Iris pigment epithelial cell (primary cell): ENCODE results near the gene PHLDA2.
A peak's percentile ranks its signal among the peaks of the same experiment; 100 is the strongest.

Source experiments
- DNase-seq: peaks from one replicate; pipeline ENCODE4 v3.0.0-alpha.2; 2011; ENCODE audit warnings: low read depth

PHLDA2 gene

GRCh38 chr11:2897048-2897447 is 32.2 kb downstream of the PHLDA2 start:
- DNase-seq: no peak

- DNase-seq: no peak
Measured at GRCh38 chr11:2896047-2896446, 33.2 kb downstream of the PHLDA2 start.

- no peak for DNase-seq
Measured at GRCh38 chr11:2893935-2894334, 35.3 kb downstream of the PHLDA2 start.

- DNase-seq: peak; percentile 28
Measured at GRCh38 chr11:2892967-2893528, 36.2 kb downstream of the PHLDA2 start.

GRCh38 chr11:2892215-2892966 is 36.8 kb downstream of the PHLDA2 start:
- no peak for DNase-seq

- no peak for DNase-seq
Measured at GRCh38 chr11:2891326-2892214, 37.6 kb downstream of the PHLDA2 start.

- peak; percentile 54 for DNase-seq
Measured at GRCh38 chr11:2890466-2891294, 38.5 kb downstream of the PHLDA2 start.

GRCh38 chr11:2889362-2890273 is 39.6 kb downstream of the PHLDA2 start:
- no peak for DNase-seq

- DNase-seq: peak; percentile 80
Measured at GRCh38 chr11:2888266-2888968, 40.8 kb downstream of the PHLDA2 start.

GRCh38 chr11:2887515-2888195 is 41.6 kb downstream of the PHLDA2 start:
- no peak for DNase-seq

GRCh38 chr11:2886936-2887335 is 42.3 kb downstream of the PHLDA2 start:
- DNase-seq: no peak

- peak; percentile 22 for DNase-seq
Measured at GRCh38 chr11:2886191-2886894, 42.9 kb downstream of the PHLDA2 start.

- DNase-seq: peak; percentile 77
Measured at GRCh38 chr11:2885678-2886081, 43.5 kb downstream of the PHLDA2 start, which contains the start of gene CDKN1C. CDKN1C (minus strand) TSS chr11:2885775; CDS start chr11:2885456, 319 bp downstream.

- DNase-seq: peak; percentile 58
Measured at GRCh38 chr11:2885017-2885677, 44.1 kb downstream of the PHLDA2 start.

GRCh38 chr11:2883979-2884815 is 45.0 kb downstream of the PHLDA2 start:
- DNase-seq: peak; percentile 23

- peak; percentile 18 for DNase-seq
Measured at GRCh38 chr11:2883640-2883978, 45.6 kb downstream of the PHLDA2 start.

GRCh38 chr11:2882396-2883110 is 46.7 kb downstream of the PHLDA2 start:
- DNase-seq: no peak
